Stomach (tissue), 4 donors: ENCODE results near the gene ARID1B.

Experiments
- EP300 ChIP-seq: sonication (generic); formaldehyde crosslinking; IDR thresholded peaks from one replicate; pipeline ENCODE4 v1.6.1; 2017; ENCODE audit warnings: antibody characterized with exemption
- POLR2A ChIP-seq, 4 donors: fragments of 450-650 bp; IDR thresholded peaks; one replicate each; pipeline ENCODE4 v1.6.1; 2016; ENCODE audit warnings: antibody characterized with exemption in 4 of 4, control low read depth in 2 of 4, mild to moderate bottlenecking in 1 of 4, moderate library complexity in 1 of 4
- POLR2AphosphoS5 ChIP-seq, 3 donors: sonication (generic); formaldehyde crosslinking; IDR thresholded peaks; one replicate each; pipeline ENCODE4 v1.6.1; 2016; ENCODE audit warnings: antibody characterized with exemption in 3 of 3
- TF ChIP-seq, protein P1 (sequence below), 7 experiments: fragments of 450-650 bp in 4 of 7; fragments of 200-600 bp in 3 of 7; sonication (generic) in 3 of 7; IDR thresholded peaks; one replicate each; pipeline ENCODE4 v1.5.1; 2016 to 2019; ENCODE audit warnings: antibody characterized with exemption in 7 of 7, control low read depth in 2 of 7, mild to moderate bottlenecking in 1 of 7

- TF ChIP-seq, protein P1, sequence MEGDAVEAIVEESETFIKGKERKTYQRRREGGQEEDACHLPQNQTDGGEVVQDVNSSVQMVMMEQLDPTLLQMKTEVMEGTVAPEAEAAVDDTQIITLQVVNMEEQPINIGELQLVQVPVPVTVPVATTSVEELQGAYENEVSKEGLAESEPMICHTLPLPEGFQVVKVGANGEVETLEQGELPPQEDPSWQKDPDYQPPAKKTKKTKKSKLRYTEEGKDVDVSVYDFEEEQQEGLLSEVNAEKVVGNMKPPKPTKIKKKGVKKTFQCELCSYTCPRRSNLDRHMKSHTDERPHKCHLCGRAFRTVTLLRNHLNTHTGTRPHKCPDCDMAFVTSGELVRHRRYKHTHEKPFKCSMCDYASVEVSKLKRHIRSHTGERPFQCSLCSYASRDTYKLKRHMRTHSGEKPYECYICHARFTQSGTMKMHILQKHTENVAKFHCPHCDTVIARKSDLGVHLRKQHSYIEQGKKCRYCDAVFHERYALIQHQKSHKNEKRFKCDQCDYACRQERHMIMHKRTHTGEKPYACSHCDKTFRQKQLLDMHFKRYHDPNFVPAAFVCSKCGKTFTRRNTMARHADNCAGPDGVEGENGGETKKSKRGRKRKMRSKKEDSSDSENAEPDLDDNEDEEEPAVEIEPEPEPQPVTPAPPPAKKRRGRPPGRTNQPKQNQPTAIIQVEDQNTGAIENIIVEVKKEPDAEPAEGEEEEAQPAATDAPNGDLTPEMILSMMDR (IDR thresholded peaks at IDR 0.05): no peak
- no peak for TF ChIP-seq EP300
- TF ChIP-seq POLR2AphosphoS5 (IDR thresholded peaks at IDR 0.05): no peak
- TF ChIP-seq POLR2A (IDR thresholded peaks at IDR 0.05): no peak
Observed at GRCh38 chr6:157040191-157040590, 263.0 kb downstream of the ARID1B start.
